ENCODE measurements around the gene GEMIN4. TPM values are rescaled to one million over a fixed set of nuclear protein-coding genes. Genes with fewer than 3 reads are reported as not detected.

The GEMIN4 gene
- total RNA-seq, 4 donors from 2014 or later, result 10.6 to 21.6 (median 18.9) TPM

DNA sequence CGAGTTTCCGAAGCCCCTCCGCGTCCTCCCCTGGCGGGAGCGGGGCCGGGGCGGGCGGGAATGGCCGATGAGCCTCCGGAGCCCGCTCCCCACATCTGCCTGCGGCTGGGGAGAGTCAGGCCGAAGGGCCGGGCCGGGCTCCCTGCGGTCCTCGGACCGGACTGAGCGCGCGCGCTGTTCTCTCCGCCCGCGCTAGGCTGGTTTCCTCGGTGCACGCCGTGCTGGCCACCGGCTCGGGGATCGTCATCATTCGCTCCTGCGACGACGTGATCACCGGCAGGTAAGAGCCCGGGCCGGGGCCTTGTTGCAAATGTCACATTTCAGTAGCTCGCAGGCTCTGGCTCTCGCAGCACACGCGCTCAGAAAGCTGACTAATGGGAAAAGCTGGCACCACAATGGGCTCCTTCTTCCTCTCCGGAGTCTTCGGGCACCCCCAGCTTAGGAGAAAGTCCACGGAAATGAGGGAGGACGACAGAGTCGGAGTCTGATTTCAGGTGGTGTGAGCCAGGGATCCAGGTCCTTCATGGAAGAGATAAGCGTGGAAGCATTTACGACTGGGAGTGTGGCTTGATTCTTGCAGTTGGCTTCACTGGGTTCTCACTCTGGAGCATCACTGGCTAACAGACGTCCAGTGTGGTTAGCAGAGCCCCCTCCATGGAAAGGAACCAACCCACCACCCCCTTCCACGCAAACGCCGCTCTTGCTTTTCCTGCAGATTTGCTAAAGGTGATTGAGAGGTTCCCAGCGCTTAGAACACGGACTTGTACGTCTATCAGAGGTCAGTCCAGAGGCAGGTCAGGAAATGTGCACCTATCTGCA is 19.0 kb downstream of the GEMIN4 start:
- DNase-seq (no peak), ATAC-seq (peak; percentile 29 to 35)
- TF ChIP-seq POLR2A (IDR thresholded peaks at IDR 0.05) (no peak), CTCF (IDR thresholded peaks at IDR 0.05 in 4 of 5, conservative IDR thresholded peaks at IDR 0.05 in 1 of 5) (no peak)
- Histone ChIP-seq H3K36me3 (no peaks in the 10 kb centered on the region), H3K9me3 (no peaks in the 10 kb centered on the region), H3K4me3 (peak overlapping the region; percentile 61 to 77 (median 67)), H3K27me3 (no peaks in the 10 kb centered on the region), H3K27ac (peak overlapping the region; percentile 52 to 71 (median 60)), H3K4me1 (peaks cover 9 to 12% of the 10 kb centered on the region in 2 donors)
- in situ Hi-C loops (cut with MboI; ENCODE audit: low sequenced_read_pairs in 4 of 4) (no loop called here), intact Hi-C loops (cut with DNase I; ENCODE audit: low total_unique reads) (loop anchor here (5.0 kb wide), 1 partner anchor 244 kb away; the partner anchor contains the start of gene NXN)

GRCh38 chr17:732067-732901 is 19.8 kb downstream of the GEMIN4 start, which contains the start of gene TLCD3A:
TSS of gene TLCD3A (plus strand) at chr17:732596. CDS start at chr17:732648, 52 bp downstream.
- Histone ChIP-seq H3K36me3 (no peaks in the 10 kb centered on the region), H3K9me3 (no peaks in the 10 kb centered on the region), H3K27ac (peak within 1 kb of the TSS; percentile 56 to 71 (median 66)), H3K4me1 (peaks cover 9 to 12% of the 10 kb centered on the region in 2 donors), H3K4me3 (peak within 1 kb of the TSS; percentile 67 to 77 (median 74)), H3K27me3 (no peaks in the 10 kb centered on the region)
- DNase-seq, result peak; percentile 40 to 45
- no peak for TF ChIP-seq CTCF (IDR thresholded peaks at IDR 0.05 in 4 of 5, conservative IDR thresholded peaks at IDR 0.05 in 1 of 5)
- peak in 1 of 2 donors; percentile 37 for TF ChIP-seq POLR2A (IDR thresholded peaks at IDR 0.05)
- in situ Hi-C loops (cut with MboI; ENCODE audit: low sequenced_read_pairs in 4 of 4), result no loop called here
- intact Hi-C loops (cut with DNase I; ENCODE audit: low total_unique reads), result loop anchor here (5.0 kb wide), 1 partner anchor 245 kb away; the partner anchor contains the start of gene NXN
- ATAC-seq, result peak; percentile 65 to 72

DNA sequence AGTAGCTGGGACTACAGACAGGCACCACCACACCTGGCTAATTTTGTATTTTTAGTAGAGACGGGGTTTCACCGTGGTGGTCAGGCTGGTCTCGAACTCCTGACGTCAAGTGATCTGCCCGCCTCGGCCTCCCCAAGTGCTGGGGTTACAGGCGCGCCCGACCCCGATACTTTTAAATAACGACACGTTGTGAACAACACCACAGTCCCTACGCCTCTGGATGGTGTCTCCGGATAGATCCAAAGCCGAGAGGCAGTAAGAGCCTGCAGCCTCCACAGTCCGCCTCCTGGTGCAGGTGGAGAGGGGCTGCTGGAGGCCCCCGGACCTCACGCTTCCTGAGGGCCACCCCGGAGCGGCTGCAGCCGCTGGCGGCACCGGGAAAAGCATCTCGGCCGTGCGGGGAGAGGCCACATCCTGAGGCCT is 20.4 kb downstream of the GEMIN4 start:
- DNase-seq (no peak), ATAC-seq (peak in 1 of 2 donors; percentile 28)
- in situ Hi-C loops (cut with MboI; ENCODE audit: low sequenced_read_pairs in 4 of 4), result no loop called here
- Histone ChIP-seq H3K27me3 (no peaks in the 10 kb centered on the region), H3K27ac (peak overlapping the region; percentile 52 to 68 (median 60)), H3K36me3 (no peaks in the 10 kb centered on the region), H3K9me3 (no peaks in the 10 kb centered on the region), H3K4me3 (peak overlapping the region; percentile 67 to 76 (median 72)), H3K4me1 (peaks cover 9 to 12% of the 10 kb centered on the region in 2 donors)
- intact Hi-C loops (cut with DNase I; ENCODE audit: low total_unique reads), result loop anchor here (5.0 kb wide), 1 partner anchor 246 kb away; the partner anchor contains the start of gene NXN
- TF ChIP-seq CTCF (IDR thresholded peaks at IDR 0.05 in 4 of 5, conservative IDR thresholded peaks at IDR 0.05 in 1 of 5) (no peak), POLR2A (IDR thresholded peaks at IDR 0.05) (no peak)

DNA sequence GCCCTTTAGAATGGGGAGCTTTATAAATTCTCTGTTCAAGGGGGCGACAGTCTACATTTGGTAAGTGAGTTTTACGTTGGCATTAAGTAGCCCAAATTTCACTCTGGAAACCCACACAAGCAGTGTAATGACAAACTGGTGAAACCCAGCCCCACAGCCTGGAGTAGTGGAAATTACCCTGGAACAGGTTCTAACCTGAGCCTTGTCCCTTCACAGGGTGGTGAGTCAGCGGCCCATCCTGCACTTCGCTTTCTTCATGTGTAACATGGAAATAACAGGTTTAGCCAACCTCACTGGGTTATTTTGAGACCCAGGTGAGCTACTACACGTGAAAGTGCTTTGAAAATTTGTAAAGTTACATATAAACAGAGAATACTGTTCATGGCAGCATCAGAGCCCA is 23.2 kb downstream of the GEMIN4 start:
- peaks cover 9 to 12% of the 10 kb centered on the region in 2 donors for H3K4me1 ChIP-seq
- ATAC-seq, result no peak
- no peaks in the 10 kb centered on the region for H3K9me3 ChIP-seq
- DNase-seq, result no peak
- H3K27ac ChIP-seq, result no peak overlapping the region
- in situ Hi-C loops (cut with MboI; ENCODE audit: low sequenced_read_pairs in 4 of 4) (no loop called here), intact Hi-C loops (cut with DNase I; ENCODE audit: low total_unique reads) (no loop called here)
- no peak overlapping the region for H3K4me3 ChIP-seq
- no peak for TF ChIP-seq CTCF (IDR thresholded peaks at IDR 0.05 in 4 of 5, conservative IDR thresholded peaks at IDR 0.05 in 1 of 5)
- no peak for TF ChIP-seq POLR2A (IDR thresholded peaks at IDR 0.05)
- no peaks in the 10 kb centered on the region for H3K36me3 ChIP-seq
- H3K27me3 ChIP-seq, result no peaks in the 10 kb centered on the region

All from gastrocnemius medialis (tissue), 4 donors.